Mammary epithelial cell (primary cell): Measurements from ENCODE around the gene EPO.

Experiments used
- EZH2 ChIP-seq: IDR thresholded peaks from 2 replicates; pipeline ENCODE4 v1.6.1; 2012; ENCODE audit warnings: low read length, inconsistent platforms, borderline replicate concordance
- TF ChIP-seq, protein P1 (sequence below), 2 donors: IDR thresholded peaks in 1 of 2; conservative IDR thresholded peaks in 1 of 2; 2 replicates each; pipeline ENCODE4 v1.5.1; 2011 to 2012; ENCODE audit warnings: inconsistent platforms in 2 of 2, low read length in 2 of 2, mild to moderate bottlenecking in 2 of 2, control low read depth in 1 of 2, low read depth in 1 of 2; ENCODE audit not compliant: insufficient read depth in 1 of 2; ENCODE audit errors: extremely low read depth in 1 of 2

DNA sequence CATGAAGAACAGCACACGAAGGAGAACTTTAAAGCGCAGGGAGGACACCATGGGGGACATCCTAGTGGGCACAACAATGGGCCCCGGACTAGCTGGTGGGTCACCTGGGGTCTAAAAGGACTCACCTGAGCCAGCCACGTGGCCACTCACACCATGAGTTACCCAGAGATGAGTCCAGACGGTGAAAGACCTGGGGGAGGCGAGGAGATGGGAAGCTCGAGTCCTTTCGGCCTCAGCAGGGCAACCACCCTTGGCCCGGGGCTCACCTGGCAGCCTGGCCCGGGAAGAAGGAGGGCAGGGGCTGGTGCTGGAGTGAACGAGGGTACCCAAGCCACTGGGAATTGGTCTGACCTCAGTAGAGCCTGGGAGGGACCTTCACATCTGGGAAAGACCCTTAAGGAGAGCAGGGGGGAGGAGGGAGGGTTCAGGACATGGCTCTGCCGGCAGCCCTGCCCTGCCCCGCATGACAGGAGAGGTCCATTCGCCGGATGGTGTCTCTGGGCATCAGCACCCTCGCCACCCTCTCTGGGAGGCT is 31.9 kb upstream of the EPO start:
- TF ChIP-seq, protein P1, sequence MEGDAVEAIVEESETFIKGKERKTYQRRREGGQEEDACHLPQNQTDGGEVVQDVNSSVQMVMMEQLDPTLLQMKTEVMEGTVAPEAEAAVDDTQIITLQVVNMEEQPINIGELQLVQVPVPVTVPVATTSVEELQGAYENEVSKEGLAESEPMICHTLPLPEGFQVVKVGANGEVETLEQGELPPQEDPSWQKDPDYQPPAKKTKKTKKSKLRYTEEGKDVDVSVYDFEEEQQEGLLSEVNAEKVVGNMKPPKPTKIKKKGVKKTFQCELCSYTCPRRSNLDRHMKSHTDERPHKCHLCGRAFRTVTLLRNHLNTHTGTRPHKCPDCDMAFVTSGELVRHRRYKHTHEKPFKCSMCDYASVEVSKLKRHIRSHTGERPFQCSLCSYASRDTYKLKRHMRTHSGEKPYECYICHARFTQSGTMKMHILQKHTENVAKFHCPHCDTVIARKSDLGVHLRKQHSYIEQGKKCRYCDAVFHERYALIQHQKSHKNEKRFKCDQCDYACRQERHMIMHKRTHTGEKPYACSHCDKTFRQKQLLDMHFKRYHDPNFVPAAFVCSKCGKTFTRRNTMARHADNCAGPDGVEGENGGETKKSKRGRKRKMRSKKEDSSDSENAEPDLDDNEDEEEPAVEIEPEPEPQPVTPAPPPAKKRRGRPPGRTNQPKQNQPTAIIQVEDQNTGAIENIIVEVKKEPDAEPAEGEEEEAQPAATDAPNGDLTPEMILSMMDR (conservative IDR thresholded peaks at IDR 0.05 in 1 of 2, IDR thresholded peaks at IDR 0.05 in 1 of 2; ENCODE audit: extremely low read depth in 1 of 2, insufficient read depth in 1 of 2, low read depth in 1 of 2, low read length in 2 of 2) = no peak
- TF ChIP-seq EZH2 = no peak
